GM06990 (cell line): ENCODE data around the gene USP35.

Source experiments
- DNase-seq: peaks from one replicate; pipeline ENCODE4 v3.0.0-alpha.2; 2011; ENCODE audit not compliant: insufficient read length; ENCODE audit errors: extremely low read depth
- H3K27me3 ChIP-seq: replicated peaks from 2 replicates; pipeline ENCODE4 v1.6.0; 2011; ENCODE audit warnings: low read length; ENCODE audit not compliant: control insufficient read depth, insufficient read depth
- H3K36me3 ChIP-seq: 2 replicates; pipeline ENCODE4 v1.5.1; 2011; ENCODE audit warnings: low read length; ENCODE audit not compliant: control insufficient read depth, insufficient read depth
- H3K4me3 ChIP-seq: replicated peaks from 2 replicates; pipeline ENCODE4 v1.5.1; 2011; ENCODE audit warnings: low read depth, mild to moderate bottlenecking, control low read depth, low read length
- CTCF ChIP-seq: IDR thresholded peaks from 2 replicates; pipeline ENCODE4 v1.5.1; 2011; ENCODE audit warnings: low read length, control low read depth, mild to moderate bottlenecking, inconsistent platforms; ENCODE audit not compliant: insufficient read depth, poor library complexity, severe bottlenecking

USP35 gene

DNA sequence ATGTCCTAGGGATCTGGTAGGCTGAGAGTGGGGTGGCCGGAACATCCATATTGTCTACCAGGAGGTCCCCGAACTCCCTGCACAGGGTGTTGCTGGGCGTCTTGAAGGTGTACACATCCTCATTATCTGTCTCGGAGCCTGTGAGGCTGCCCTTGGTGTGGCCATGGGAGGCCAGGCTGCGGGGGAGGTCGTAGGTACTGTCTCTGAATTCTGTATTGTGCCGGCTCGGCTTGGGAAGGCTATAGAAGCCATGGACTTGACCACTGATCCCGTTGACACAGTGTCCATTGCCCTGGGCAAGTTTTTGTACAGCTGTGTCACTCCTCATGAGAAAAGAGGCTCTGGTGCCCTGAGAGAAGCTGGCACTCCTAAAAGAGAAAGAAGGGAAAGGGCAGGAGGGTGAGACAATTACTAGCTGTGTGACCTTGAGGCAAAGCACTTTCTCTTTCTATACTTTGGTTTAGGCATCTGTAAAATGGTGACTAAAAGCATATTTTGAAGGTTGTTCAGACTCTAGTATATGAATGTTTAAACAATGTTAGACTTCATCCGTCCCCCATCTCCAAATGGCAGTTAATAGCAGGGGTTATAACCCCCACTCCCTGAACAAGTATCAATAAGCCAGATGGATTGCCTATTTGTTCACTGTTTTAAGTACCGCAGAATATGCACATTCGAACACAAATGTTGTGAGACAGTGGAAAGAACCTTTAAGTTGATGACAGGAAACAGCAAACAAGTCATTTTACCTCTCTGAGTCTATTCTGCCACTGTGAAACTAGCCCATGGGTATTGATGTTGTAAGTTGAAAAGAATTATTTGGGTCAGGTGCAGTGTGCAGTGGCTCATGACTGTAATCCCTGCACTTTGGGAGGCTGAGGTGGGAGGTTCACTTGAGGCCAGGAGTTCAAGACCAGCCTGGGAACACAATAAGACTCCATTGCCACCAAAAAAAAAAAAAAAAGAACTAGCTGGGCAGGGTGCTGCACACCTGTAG, 38.3 kb downstream of the USP35 start:
- H3K36me3 ChIP-seq = no peaks in the 10 kb centered on the region
- peak; percentile 55 for DNase-seq
- no peaks in the 10 kb centered on the region for H3K27me3 ChIP-seq
- H3K4me3 ChIP-seq = no peak overlapping the region
- TF ChIP-seq CTCF = no peak

DNA sequence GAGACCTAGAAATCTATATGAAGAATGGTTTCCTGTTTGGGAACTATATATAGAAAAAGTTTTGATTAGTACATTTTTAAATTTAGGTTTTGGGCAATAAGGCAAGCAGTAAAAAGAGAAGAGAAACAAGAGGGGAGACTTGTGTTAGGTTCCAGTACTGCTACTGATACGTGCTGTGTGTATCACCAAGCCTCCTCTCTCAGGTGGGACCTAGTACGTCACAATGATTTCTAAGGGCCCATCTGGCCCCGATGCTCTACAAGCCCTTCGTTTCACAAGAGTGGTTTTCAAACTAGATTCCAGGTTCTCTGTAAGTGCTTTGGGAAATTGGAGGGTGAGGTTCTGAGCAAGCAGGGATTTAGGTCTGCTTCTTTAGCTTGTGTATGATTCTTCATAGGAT, 39.2 kb downstream of the USP35 start:
- DNase-seq = peak; percentile 43
- no peaks in the 10 kb centered on the region for H3K36me3 ChIP-seq
- no peaks in the 10 kb centered on the region for H3K27me3 ChIP-seq
- no peak overlapping the region for H3K4me3 ChIP-seq
- TF ChIP-seq CTCF = no peak

DNA sequence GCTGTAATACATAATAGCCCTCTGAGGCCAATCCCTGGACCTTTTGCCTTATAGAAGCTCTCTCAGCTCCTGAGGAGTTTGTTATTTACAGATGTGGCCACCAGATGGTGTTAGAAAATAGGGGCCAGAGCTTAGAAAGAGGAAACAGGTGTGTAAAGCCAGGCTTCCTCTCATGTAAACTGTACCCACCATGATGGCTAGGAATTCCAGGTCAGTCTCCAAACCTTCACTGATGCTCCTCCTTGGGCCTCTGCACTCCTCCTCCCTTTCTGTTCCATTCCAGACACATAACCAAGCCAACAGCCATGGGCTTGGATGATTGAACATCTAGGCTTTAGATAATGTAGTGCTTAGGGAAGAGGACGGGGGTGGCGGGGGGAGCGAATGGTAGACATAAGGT, 39.7 kb downstream of the USP35 start:
- Histone ChIP-seq H3K36me3 (no peaks in the 10 kb centered on the region), H3K4me3 (no peak overlapping the region), H3K27me3 (no peaks in the 10 kb centered on the region)
- peak; percentile 59 for TF ChIP-seq CTCF
- DNase-seq = no peak

DNA sequence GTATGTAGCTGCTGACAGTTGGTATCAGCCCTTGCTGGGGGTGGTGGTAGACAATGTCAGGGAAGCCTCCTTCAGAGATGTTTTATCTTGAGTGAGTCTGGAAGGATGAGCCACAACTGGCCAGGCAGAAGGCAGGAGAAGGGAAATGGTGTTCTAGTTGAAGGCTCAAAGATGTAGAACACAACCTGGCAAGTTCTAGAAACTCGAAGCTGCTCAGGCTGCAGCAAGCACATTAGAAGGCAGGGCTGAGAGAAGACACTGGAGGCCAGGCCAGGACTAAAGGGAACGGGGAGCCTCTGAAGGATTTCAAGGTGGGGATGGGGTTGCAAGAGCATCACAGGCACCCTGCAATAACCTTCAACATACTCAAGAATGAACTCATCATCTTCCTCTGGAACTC, 40.4 kb downstream of the USP35 start:
- H3K36me3 ChIP-seq = no peaks in the 10 kb centered on the region
- no peak for DNase-seq
- no peak for TF ChIP-seq CTCF

DNA sequence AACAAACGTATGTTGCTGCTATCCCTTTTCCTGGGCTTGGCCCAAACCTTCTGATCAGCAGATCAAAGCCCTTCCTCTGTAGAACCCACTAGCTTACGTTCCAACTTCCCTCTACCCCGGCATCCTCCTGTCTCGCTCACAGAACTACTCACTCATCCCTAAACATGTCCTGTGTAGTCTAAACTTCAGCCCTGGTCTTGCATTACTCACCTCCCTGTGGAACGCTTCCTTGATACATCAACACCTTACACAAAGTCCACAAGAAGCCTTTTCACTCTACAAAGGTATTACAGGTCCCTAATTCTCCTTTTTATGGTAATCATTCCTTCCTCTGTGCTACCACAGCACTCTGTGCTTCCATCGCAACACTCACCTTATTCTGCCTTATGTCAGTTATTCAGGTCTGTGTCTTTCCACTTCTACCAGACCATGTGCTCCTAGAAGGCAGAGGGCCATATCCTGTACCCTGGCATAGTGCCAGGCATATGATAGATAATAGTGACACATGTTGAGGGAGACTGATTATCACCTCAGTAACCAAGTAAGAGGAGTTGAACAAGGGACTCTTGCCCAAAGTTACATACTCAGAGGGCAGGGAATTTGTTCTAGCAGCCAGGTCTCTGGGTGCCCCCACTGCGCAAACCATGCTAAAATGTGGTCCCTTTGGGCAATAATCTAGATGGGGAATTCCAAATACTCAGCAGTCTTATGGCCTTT, 41.6 kb downstream of the USP35 start:
- no peak for TF ChIP-seq CTCF
- Histone ChIP-seq H3K36me3 (no peaks in the 10 kb centered on the region), H3K4me3 (no peak overlapping the region), H3K27me3 (no peaks in the 10 kb centered on the region)
- DNase-seq = no peak

More for the DNA sequence above, 40.4 kb downstream of the USP35 start:
- Histone ChIP-seq H3K27me3 (no peaks in the 10 kb centered on the region), H3K4me3 (no peak overlapping the region)
